ENCODE data around the gene ACSL4. TPM values are rescaled to one million over a fixed set of nuclear protein-coding genes. Genes with fewer than 3 reads are reported as not detected.
"Not testable (repeated sequence)": the region's sequence is repeated elsewhere in the genome, so short reads cannot be mapped to it uniquely, and the experiment has no call there.

ACSL4 gene
- total RNA-seq, 2 donors from 2014 or later = 31.3 to 47.9 TPM

DNA sequence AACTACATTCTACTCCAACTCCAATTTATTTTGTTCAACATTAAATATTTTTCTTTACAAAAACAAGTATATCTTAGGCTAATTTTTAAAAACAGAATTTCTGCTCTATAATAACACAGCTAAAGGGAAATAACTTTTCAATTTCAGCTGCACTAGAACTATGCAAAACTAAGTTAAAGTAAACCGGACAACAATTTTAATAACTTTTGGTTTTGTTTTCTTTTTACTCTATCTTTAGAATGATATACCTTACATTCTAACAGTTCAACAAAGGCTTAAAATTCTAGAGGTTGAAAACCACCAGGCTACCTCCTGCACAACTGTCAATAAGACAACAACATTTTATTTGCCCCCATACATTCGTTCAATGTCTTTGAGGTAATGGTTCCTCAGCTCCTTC, 89.4 kb downstream of the ACSL4 start:
- H3K36me3 Mint-ChIP-seq (ENCODE audit: low read depth) = peaks cover 15% of the 10 kb centered on the region
- TF ChIP-seq, protein P1, sequence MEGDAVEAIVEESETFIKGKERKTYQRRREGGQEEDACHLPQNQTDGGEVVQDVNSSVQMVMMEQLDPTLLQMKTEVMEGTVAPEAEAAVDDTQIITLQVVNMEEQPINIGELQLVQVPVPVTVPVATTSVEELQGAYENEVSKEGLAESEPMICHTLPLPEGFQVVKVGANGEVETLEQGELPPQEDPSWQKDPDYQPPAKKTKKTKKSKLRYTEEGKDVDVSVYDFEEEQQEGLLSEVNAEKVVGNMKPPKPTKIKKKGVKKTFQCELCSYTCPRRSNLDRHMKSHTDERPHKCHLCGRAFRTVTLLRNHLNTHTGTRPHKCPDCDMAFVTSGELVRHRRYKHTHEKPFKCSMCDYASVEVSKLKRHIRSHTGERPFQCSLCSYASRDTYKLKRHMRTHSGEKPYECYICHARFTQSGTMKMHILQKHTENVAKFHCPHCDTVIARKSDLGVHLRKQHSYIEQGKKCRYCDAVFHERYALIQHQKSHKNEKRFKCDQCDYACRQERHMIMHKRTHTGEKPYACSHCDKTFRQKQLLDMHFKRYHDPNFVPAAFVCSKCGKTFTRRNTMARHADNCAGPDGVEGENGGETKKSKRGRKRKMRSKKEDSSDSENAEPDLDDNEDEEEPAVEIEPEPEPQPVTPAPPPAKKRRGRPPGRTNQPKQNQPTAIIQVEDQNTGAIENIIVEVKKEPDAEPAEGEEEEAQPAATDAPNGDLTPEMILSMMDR (conservative IDR thresholded peaks at IDR 0.05) = no peak
- no peak overlapping the region for H3K4me3 ChIP-seq (ENCODE audit: low read length)
- H3K36me3 ChIP-seq (ENCODE audit: control insufficient read depth, insufficient read depth, low read length) = no peaks in the 10 kb centered on the region
- DNase-seq = no peak
- no peak overlapping the region for H3K4me3 Mint-ChIP-seq
- peaks cover 18% of the 10 kb centered on the region for H3K9me3 Mint-ChIP-seq
- H3K4me1 Mint-ChIP-seq = peaks cover 12% of the 10 kb centered on the region
- H3K9me3 ChIP-seq (ENCODE audit: control insufficient read depth, low read length) = no peaks in the 10 kb centered on the region
- no peaks in the 10 kb centered on the region for H3K27me3 Mint-ChIP-seq (ENCODE audit: insufficient read depth)
- no peak overlapping the region for H3K27ac ChIP-seq (ENCODE audit: low read depth, low read length)
- no peak overlapping the region for H3K9ac ChIP-seq (ENCODE audit: extremely low read depth, low read length, poor library complexity, severe bottlenecking)
- 94% methylated on average over 1 of the region's 2 CpGs; no CpG with 5 or more reads in 1 of the 2 experiments for WGBS, 2 experiments (ENCODE audit: insufficient coverage in 1 of 2, insufficient read length in 1 of 2)
- H3K27ac Mint-ChIP-seq = no peak overlapping the region
- H3K4me1 ChIP-seq (ENCODE audit: control insufficient read depth, insufficient read depth, low read length) = no peaks in the 10 kb centered on the region
- no peaks in the 10 kb centered on the region for H3K27me3 ChIP-seq (ENCODE audit: control insufficient read depth, insufficient read depth, low read length, poor library complexity, severe bottlenecking)

DNA sequence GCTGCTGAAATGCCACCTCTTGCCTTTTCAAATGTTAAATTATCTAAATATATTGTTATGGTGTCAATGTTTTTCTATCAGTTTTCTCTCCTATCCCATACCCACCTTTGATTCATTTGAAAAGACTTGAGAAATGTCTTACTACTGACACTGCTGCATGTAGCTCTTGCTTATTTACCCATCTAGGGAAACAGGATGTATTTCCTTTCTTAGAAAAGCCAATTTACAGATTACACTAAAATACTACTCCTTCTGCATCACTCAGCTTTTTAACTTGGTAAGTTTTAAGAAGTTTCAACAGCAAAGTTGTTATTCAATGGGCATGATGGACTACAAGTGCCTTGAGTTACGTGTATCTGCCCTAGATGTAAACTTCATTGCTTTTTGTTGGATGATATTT, 94.9 kb downstream of the ACSL4 start:
- Histone ChIP-seq H3K4me1 (ENCODE audit: control insufficient read depth, insufficient read depth, low read length) (no peaks in the 10 kb centered on the region), H3K27ac (ENCODE audit: low read depth, low read length) (no peak overlapping the region), H3K4me3 (ENCODE audit: low read length) (no peak overlapping the region), H3K9me3 (ENCODE audit: control insufficient read depth, low read length) (no peaks in the 10 kb centered on the region), H3K27me3 (ENCODE audit: control insufficient read depth, insufficient read depth, low read length, poor library complexity, severe bottlenecking) (no peaks in the 10 kb centered on the region), H3K9ac (ENCODE audit: extremely low read depth, low read length, poor library complexity, severe bottlenecking) (no peak overlapping the region), H3K36me3 (ENCODE audit: control insufficient read depth, insufficient read depth, low read length) (no peaks in the 10 kb centered on the region)
- Mint-ChIP-seq H3K36me3 (ENCODE audit: low read depth) (peaks cover 12% of the 10 kb centered on the region), H3K4me3 (no peak overlapping the region), H3K9me3 (peaks cover 4% of the 10 kb centered on the region), H3K27me3 (ENCODE audit: insufficient read depth) (peaks cover 13% of the 10 kb centered on the region), H3K4me1 (peaks cover 19% of the 10 kb centered on the region), H3K27ac (no peak overlapping the region)
- TF ChIP-seq, protein P1 (conservative IDR thresholded peaks at IDR 0.05) = no peak
- 81 to 100% methylated on average over 1 of the region's 1 CpG for WGBS, 2 experiments (ENCODE audit: insufficient coverage in 1 of 2, insufficient read length in 1 of 2)
- DNase-seq = no peak

DNA sequence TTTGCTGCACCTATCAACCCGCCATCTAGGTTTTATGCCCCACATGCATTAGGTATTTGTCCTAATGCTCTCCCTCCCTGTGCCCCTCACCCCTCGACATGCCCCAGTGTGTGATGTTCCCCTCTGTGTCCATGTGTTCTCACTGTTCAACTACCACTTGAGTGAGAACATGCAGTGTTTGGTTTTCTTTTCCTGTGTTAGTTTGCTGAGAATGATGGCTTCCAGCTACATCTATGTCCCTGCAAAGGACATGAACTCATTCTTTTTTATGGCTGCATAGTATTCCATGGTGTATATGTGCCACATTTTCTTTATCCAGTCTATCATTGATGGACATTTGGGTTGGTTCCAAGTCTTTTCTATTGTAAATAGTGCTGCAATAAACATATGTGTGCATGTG, 95.6 kb downstream of the ACSL4 start:
- not testable (repeated sequence) for H3K36me3 ChIP-seq (ENCODE audit: control insufficient read depth, insufficient read depth, low read length); DNase-seq; H3K27ac Mint-ChIP-seq; H3K27ac ChIP-seq (ENCODE audit: low read depth, low read length); H3K9me3 Mint-ChIP-seq; H3K9me3 ChIP-seq (ENCODE audit: control insufficient read depth, low read length); H3K9ac ChIP-seq (ENCODE audit: extremely low read depth, low read length, poor library complexity, severe bottlenecking); H3K27me3 ChIP-seq (ENCODE audit: control insufficient read depth, insufficient read depth, low read length, poor library complexity, severe bottlenecking); H3K4me3 Mint-ChIP-seq; H3K4me3 ChIP-seq (ENCODE audit: low read length); H3K4me1 ChIP-seq (ENCODE audit: control insufficient read depth, insufficient read depth, low read length)
- H3K36me3 Mint-ChIP-seq (ENCODE audit: low read depth) = peaks cover 12% of the 10 kb centered on the region
- WGBS, 2 experiments (ENCODE audit: insufficient coverage in 1 of 2, insufficient read length in 1 of 2) = 92% methylated on average over 2 of the region's 2 CpGs; no CpG with 5 or more reads in 1 of the 2 experiments
- peaks cover 21% of the 10 kb centered on the region for H3K4me1 Mint-ChIP-seq
- H3K27me3 Mint-ChIP-seq (ENCODE audit: insufficient read depth) = peaks cover 13% of the 10 kb centered on the region

GRCh38 chrX:109635146-109635545, 97.9 kb downstream of the ACSL4 start:
- H3K36me3 ChIP-seq (ENCODE audit: control insufficient read depth, insufficient read depth, low read length) = no peaks in the 10 kb centered on the region
- Mint-ChIP-seq H3K4me1 (peaks cover 20% of the 10 kb centered on the region), H3K27me3 (ENCODE audit: insufficient read depth) (peaks cover 35% of the 10 kb centered on the region), H3K4me3 (no peak overlapping the region), H3K36me3 (ENCODE audit: low read depth) (peaks cover 12% of the 10 kb centered on the region), H3K27ac (no peak overlapping the region), H3K9me3 (peaks cover 4% of the 10 kb centered on the region)
- WGBS, 2 experiments (ENCODE audit: insufficient coverage in 1 of 2, insufficient read length in 1 of 2) = 45% methylated on average over 3 of the region's 3 CpGs; no CpG with 5 or more reads in 1 of the 2 experiments
- H3K4me3 ChIP-seq (ENCODE audit: low read length) = no peak overlapping the region
- no peak overlapping the region for H3K27ac ChIP-seq (ENCODE audit: low read depth, low read length)
- H3K9ac ChIP-seq (ENCODE audit: extremely low read depth, low read length, poor library complexity, severe bottlenecking) = no peak overlapping the region
- H3K27me3 ChIP-seq (ENCODE audit: control insufficient read depth, insufficient read depth, low read length, poor library complexity, severe bottlenecking) = no peaks in the 10 kb centered on the region
- DNase-seq = peak; percentile 67
- H3K4me1 ChIP-seq (ENCODE audit: control insufficient read depth, insufficient read depth, low read length) = no peaks in the 10 kb centered on the region
- TF ChIP-seq, protein P1 (conservative IDR thresholded peaks at IDR 0.05) = peak; percentile 83
- H3K9me3 ChIP-seq (ENCODE audit: control insufficient read depth, low read length) = no peaks in the 10 kb centered on the region
